Measurements from ENCODE around the gene PLEKHM2.

Gene PLEKHM2

DNA sequence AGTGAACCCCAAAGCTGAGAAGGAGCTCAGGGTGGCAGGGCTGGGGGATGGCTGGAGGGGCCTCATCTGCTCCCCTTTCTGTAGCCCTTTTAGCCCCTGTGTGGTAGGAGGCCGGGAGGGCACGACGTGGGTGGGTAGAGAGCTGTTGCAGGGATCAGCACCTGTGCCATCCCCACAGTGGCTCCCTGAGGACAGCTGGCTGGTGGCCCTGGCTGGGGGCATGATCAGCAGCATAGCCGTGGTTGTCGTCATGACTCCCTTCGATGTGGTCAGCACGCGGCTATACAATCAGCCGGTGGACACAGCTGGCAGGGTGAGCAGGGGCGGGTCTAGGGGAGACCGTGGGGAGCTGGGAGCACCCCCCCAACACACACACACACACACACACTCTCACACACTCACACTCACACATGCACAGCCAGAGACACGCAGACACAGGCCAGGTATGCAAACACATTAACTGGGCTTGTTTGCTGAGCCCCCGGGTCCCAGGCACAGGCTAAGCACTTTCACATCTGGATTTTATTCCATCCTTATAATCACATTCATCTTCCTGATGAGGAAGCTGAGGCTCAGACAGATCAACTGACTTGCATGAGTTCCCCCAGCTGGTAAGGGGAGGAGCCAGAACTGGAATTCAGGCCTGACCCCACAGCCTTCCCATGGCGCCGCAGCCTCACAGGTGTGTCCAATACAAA, 54.4 kb downstream of the PLEKHM2 start:
- no peak for DNase-seq (ENCODE audit: low read depth)

DNA sequence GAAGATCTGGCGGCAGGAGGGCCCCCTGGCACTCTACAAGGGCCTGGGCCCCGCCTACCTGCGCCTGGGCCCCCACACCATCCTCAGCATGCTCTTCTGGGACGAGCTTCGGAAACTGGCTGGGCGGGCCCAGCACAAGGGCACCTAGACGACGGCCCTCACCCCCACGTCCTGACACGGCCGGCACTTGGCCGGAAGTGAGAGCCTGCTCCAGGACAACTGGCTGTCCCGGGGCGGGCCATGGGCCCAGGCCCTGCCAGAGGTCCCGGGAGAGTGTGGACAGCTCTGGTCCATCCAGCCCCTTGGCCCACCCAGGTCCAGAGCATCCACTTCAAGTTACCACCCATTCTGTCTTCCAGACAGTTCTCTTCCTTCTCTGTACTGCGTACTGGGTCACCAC, 55.1 kb downstream of the PLEKHM2 start:
- no peak for DNase-seq (ENCODE audit: low read depth)

DNA sequence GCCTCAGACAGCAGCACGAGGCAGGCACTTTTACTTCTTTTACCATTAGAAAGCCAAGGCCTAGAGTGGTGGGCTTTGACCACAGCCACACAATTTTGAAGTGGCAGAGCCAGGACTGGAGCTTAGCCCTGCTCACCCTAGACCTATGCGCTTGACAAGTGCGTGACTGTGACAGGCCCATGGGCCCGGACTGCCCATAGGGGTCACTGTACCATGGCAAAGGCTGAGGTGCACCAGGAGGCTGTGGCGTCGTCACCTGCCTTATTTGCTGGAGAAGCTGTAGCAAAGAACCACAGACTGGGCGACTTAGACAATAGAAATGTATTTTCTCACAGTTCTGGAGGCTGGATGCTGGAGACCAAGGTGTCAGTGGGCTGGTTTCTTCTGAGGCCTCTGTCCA, 55.6 kb downstream of the PLEKHM2 start:
- DNase-seq (ENCODE audit: low read depth) = no peak

DNA sequence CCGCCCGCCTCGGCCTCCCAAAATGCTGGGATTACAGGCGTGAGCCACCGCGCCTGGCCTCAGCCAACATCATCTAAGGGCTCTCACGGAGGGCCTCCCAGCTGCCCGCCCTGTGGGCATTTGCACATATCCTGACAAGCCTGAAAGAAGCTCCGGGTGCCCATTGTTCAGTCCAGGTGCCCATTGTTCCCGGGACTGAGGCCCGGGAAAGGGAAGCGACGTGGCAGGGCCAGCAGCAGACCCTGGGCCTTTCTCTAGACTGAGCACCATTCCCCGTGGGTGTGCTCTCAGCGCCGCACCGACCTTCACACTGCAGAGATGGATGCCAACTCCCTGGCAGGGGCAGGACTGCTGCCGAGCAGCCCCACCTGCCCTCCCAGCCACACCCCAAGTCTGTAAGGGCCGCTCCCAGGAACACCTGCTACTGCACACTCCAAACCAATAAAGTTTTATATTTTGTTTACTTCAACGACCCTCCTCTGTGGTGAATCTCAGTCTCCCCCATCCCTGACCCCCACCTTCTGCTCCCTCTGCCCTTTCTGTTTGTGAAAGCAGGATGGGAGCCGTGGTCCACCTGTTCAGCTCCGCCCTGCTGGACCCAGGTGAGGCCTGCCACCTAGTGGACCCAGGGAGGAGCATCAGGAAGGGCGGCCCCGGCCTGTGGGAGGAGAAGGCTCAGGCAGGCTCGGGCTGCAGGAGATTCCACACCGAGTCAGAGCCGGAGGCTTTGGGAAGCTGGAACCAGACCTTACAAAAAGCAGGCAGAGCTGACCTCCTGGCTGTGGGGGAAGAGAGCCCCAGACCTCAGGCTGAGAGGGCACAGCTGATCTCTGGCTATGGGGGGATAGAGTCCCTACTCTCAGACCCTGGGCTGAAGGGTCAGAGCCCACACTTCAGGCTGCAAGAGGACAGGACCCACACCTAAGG, 57.1 kb downstream of the PLEKHM2 start:
- DNase-seq (ENCODE audit: low read depth) = peak; percentile 34

DNA sequence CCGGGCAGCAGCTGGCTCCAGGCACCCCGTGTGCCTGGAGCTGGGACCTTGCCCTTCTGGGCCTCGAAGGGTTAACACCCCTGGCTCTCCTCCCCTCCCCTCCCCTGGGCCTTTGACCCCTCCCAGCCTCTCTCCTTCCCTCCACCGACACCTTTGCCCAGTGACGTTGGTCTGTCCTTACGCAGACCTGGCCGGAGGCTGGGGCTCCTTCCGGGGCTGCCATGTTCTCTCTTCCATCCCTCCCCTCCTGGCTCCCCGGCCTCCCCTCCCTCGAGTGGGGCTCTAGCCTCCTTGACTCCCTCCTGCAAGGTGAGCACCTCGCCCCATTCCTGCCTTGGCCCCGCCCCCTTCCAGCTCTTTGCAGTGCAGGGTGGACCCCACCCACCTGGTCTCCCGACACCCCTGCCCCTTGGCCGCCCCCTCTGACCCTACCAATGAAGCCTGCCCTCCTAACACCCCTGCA, 58.2 kb downstream of the PLEKHM2 start, which contains the start of gene TMEM82:
TSS of gene TMEM82 (plus strand) at position 161 of the 463 bp plus-strand sequence. CDS start at position 222, 61 bp downstream.
- no peak for DNase-seq (ENCODE audit: low read depth)

DNA sequence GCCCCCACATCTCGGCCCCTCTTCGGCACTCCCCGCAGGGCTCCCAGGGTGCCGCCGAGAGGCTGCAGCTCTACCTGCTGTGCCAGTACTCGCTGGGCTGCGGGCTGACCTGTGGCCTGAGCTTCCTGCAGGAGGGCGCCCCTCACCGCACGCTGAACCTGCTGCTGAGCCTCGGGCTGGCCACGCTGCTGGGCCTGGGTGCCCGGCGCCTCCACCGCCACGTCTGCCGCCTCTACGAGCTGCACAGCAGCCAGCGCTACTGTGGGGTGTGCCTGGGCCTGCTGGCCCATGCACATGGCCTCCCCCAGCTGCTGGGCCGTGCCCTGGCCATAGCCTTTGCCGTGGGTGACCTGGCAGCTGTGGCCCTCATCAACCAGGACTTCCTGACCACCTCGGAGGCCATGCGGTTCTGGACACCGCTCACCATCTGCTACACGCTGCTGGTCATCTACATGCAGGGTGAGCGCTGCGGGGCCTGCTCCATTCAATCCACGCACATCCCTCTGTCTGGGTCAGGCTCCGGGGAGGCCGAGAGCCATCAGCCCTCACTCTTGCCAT, 60.1 kb downstream of the PLEKHM2 start:
- no peak for DNase-seq (ENCODE audit: low read depth)

DNA sequence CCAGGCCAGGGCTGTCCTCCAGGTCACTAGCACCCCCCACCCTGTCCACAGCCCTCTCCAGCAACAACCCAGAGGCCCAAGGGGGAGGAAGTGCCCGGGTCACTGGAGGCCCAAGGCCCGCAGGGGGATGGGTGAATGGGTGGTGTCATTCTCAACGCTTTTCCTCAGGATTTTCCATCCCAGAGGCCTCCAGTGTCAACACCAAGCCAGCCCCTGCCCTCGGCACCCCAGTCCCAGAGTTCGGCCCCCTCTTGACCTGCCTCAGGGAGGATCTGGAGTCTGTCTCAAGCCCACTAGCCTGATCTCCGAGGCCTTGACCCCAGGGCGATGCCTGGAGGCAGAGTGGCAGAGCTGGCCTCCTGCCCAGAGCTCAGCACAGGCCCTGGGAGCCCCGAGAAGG, 63.3 kb downstream of the PLEKHM2 start:
- DNase-seq (ENCODE audit: low read depth) = no peak

DNA sequence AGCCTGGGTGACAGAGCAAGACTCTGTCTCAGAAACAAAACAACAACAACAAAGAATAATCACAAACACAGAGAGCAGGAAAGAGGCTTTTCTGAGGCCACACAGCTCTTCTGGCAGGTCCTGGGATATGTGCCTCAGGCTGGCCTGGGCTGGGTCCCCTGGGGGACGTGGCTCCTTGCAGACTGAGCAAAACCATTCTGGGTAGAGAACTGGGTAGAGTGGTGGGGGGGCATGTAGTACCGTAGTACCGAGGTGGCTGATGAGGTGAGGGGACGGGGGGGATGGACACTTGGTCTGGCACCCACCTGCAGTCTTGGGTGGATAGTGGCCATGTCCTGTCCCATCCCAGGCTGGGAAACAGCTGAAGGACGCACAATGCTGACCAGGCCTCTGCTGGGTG, 64.1 kb downstream of the PLEKHM2 start:
- DNase-seq (ENCODE audit: low read depth) = no peak

DNA sequence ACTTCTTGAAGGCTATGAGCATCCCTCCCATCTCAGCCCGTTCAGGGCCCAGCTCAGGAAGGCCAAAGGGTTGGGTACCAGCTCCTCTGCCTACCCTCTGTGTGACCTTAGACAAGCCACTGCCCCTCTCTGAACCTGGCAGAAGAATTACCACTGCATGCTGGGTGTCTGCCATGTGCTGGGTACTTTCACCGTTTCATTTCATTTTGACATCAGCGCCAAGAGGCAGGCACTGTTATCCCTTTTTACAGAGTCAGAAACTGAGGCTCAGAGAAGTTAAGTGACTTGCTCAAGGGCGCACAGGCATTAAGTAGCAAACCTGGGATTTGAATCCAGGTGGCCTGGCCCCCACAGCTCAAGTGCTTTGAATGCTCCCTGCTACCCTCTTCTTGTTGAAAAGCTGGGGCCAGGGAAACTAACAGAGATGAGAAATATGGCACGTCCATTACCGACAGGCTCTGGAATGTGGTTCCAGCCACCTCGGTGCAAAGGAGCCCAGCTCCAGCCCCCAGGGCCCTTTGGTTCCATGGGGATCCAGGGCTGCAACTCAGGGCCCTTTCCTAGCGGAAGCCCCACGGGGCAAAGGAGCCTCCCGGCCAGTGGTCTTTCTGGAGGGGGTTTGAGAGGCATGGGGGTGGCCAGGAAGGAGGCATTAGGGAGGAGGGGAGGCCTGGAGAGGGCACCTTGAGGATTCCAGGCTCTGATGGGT, 64.7 kb downstream of the PLEKHM2 start:
- no peak for DNase-seq (ENCODE audit: low read depth)

DNA sequence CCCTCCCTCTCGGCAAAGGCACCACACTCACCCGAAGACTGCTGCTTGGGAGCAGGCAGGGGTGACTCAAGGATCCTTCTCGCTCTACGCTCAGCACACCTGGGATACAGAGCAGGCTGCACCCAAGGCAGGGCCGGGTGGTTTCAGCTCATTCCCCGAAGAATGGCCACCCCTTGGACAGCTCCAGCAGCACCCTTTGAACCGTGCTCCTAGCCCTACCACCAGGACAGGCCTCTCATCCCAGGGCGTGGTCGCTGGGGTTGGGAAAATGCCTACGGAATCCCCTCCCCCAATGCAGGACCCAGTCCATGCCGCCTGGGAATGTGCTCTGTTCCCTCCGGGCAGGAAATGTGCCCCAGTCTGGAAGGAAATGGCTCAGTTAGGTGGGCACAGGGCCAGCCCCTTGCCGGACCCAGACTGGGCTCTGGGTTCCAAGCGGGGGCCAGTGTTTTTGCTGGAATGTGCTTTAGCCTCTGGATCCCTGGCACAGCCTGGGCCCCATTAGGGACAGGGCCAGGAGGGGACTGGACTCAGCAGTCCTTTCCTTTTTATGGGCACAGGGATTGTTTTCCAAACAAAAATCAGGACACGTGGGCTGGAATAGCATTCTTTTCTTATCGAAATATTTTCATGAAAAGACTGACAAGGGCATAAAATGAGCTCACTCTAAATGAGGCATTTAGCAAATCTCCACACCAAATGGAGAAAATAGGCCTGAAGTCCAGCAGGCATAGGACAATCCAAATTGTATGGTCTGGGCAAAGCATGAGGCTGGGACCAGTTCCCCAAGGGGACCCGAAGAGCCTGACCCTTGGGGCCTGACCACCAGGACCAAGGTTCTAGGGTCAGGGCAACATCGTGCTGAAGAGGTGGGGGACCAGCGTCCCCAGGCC, 65.5 kb downstream of the PLEKHM2 start:
- DNase-seq (ENCODE audit: low read depth) = no peak

DNA sequence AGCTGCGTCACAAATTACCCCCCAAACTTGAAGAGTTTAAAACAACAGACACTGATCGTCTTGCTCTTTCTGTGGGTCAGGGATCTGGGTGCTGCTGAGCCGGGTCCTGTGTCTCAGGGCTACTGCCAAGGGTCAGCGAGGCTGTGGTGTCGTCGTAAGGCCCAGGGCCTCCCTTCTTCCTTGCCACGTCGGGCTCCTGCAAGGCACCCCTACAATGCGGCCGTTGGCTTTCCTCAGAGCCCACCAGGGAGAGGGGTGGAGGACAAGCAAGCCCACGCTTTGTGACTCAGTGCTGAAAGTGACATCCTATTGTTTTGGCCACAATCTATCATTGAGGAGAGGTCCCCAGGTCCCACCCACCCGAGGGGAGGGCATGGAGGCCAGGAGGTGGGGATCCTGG, 66.8 kb downstream of the PLEKHM2 start:
- DNase-seq (ENCODE audit: low read depth) = no peak

DNA sequence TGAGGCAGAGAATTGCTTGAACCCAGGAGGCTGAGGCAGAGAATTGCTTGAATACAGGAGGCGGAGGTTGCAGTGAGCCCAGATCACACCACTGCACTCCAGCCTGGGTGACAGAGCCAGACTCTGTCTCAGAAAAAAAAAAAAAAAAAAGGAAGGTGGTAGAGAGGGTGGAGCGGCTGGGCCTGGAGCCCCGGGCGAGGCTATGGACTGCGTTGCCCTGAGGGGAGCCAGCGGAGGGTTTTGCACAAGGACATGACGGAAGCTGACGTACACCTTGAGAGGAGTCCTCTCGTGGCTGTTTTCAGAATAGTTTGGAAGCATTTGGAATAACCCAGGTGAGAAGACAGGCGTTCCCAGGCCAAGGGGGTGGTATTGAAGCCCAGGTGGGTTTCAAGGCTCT, 67.6 kb downstream of the PLEKHM2 start:
- DNase-seq (ENCODE audit: low read depth) = no peak

DNA sequence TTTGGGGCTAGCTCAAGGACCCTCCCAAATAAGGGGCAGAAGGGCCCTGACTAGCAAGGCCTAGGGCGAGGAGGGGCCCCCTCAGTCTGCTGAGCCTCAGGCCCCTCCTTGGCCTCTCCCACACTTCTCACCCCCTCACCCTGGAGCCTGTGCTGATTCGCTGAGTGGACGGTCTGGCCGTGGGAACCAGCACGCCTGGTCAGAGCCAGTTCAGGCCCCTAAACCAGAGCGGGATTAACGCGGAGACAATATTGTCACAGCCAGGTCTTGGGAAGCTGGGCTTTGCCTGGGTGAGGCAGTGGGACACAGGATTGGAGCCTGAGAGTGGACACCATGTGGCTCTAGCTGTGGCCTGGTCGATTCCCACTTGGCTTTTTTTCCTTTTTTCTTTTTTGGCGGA, 69.7 kb downstream of the PLEKHM2 start:
- DNase-seq (ENCODE audit: low read depth) = no peak

DNA sequence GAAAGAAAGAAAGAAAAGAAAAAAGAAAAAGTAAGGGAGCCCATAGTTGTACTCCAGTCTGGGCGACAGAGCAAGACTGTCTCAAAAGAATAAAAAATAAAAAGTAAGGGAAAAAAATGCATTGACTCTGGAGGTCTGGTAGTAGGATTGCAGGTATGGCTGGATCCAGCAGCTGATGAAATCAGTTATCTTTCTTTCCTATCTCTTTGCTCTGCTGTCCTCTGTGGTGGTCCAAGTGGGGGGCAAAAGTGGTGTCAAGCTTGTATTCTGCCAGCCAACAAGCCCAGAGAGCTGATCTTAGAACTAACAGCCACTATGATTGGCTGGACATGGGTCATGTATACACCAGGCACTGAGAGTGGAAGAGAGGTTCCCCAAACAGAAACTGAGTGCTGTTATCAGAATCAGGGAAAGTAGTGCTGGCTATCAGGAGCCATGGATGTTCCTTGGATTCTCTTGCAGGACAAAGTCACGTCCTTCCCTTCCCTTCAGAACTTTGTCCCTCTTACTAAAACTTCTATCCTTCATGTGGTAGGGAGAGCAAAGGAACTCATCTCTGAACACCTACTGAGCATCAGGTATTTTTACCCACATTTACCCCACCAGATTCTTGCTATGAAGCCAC, 71.0 kb downstream of the PLEKHM2 start:
- DNase-seq (ENCODE audit: low read depth) = no peak

DNA sequence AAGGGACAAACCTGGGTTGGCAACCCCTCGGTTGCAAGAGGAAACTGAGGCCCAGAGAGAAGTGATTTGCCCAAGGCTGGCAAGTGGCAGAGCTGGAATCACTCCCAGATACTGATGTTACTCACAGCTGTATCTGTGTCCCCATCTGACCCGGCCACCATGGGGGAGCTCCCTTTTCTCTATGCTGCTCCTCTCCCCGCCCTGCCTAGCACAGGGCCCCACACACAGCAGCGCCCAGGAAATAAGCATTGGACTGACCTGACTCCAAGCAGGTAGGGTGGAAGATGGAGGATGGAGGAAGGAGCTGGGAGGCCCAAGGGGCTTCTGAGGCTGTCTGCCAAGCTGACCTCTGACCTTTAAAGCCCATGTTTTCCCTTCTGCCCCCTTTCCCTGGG, 71.5 kb downstream of the PLEKHM2 start:
- no peak for DNase-seq (ENCODE audit: low read depth)

DNA sequence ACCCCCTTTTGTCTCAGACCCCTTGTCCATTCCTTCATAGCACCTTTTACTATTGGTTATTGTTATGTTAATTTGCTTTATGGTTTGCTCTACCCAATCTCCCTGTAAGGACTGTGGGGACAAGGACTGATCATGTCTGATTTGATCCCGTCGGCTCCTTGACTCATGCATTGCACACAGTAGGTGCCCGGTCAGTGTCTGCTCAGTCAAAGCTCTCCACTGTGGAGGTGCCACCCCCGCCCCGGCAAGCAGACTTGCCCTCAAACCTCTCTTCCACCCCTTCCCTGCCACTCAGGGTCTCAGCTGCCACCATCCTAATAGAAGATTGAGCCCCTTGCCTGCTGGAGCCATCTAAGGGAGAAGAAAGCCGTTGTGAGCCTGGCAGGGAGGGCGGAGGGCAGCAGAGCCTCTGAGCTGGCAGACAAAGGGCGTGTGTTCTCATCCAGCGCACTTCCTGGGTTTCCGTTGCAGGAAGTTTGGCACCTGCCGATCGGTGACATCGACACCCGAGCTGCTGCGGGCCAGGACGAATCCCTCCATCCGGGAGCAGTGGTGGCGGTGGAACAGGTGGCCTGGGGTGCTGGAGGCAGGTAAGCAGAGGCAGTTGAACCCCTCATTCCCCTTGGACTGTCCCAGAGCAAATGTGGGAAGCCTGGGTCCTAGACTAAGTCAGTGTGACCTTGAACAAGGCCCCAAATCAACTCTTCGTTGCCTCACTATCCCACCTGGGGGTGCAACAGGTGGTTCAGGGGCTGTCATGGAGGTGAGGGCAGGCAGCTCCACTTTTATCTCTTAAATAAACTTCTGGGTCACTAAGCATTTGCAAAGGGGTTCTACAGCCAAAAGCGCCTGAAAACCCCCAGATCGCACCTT, 72.3 kb downstream of the PLEKHM2 start:
- no peak for DNase-seq (ENCODE audit: low read depth)

DNA sequence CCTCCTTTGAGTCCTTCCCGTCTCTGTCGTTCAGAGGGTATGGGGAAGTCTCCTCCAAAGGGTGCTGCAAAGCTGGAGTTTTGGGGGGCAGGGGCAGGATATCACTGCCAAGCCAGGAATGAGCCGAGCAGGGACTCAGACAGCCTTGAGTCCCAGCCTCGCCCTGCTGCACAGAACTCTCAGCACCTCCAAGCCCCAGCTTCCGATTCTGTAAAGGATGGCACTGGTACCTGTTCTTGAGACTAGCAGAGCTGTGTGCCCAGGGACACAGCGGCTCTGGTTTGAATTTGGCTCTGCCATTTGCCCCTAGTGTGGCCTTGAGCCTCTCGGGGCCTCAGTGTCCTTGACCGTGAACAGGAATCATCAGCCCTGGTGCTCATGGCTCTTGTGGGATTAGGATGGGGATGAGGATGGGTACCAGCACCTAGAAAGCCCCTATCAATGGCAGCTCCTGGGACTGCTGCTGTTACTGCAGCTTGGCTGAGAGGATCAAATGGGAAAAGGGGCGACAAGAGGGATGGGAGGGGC, 73.0 kb downstream of the PLEKHM2 start:
- DNase-seq (ENCODE audit: low read depth) = no peak

DNA sequence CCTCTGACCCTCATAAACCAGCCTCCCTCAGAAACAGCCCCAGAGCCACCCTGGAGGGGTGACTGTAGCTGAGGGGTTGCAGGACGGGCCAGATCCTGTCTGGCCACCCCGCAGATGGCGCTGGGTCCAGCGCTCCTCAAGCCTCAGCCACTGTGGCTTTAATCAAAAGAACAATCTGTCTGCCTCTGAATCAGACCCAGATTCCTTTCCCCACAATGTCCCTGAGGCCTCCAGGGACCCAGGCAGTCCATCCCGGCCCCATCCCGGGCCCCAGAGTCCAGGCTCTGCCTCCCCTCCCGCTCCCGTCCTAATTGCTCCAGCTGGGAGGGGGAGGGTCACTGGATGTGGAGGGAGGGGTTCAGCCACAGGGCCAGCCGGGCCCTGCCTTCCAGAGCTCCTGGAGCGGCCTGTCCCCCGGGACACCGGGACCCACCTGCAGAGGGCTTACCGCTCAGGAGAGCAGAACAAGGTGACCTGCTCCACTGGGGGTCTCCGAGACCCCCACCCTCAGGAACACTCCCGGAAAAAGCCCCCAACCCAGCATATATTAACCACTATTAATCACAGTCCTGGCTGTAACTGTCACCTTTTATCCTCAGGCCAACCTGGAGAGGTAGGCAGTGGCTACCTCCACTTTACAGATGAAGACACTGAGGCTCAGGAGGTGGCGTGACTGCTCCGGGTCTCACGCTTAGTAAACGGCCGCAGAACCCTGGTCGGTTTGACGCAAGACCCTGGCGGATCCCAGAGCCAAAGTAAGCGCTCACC, 73.6 kb downstream of the PLEKHM2 start:
- DNase-seq (ENCODE audit: low read depth) = no peak
